GM12865 (cell line): ENCODE measurements around the gene AMPH.

Experiments used
- DNase-seq: peaks from one replicate; pipeline ENCODE4 v3.0.0; 2010; ENCODE audit warnings: low read depth
- H3K4me3 ChIP-seq: 2 replicates; pipeline ENCODE4 v1.5.1; 2011; ENCODE audit warnings: mild to moderate bottlenecking, low read depth, low read length, control low read depth
- CTCF ChIP-seq: IDR thresholded peaks from 2 replicates; pipeline ENCODE4 v1.5.1; 2011; ENCODE audit warnings: low read length, control low read depth, low read depth, inconsistent platforms; ENCODE audit not compliant: insufficient read depth; ENCODE audit errors: missing control alignments

AMPH gene

GRCh38 chr7:38334163-38334562 lies 297.0 kb downstream of the AMPH start:
- H3K4me3 ChIP-seq = no peak overlapping the region
- no peak for TF ChIP-seq CTCF
- no peak for DNase-seq
